ENCODE results near the gene SETD3. TPM values are rescaled to one million over a fixed set of nuclear protein-coding genes. Genes with fewer than 3 reads are reported as not detected.

Gene SETD3
- total and polyA plus RNA-seq, 2 of the 8 experiments (the other 6 are each of a cell fraction or from before 2014, with no cell fraction given), result 24.0 to 64.0 TPM

DNA sequence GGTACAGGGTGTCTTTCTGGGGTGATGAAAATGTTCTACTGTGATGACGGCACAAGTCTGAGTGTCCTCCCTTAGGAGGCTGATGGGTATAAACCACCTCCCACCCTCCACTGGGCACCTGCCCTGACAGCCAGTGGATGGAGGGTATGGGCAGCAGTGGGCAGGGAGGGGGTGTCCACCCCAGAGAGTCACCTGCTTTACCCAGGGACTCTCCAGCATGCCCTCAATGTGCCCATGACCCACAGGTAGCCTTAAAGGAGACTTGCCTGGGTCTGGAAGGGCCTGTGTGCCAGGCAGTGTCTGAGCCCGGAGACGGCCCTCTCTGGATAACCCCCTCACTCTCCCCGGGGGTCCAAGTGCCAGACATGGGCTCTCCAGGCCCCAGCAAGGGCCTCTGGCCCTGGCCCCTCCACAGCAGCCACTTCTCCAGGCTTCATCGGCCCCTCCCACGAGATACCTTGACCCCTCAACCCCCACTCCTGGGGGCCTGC lies 39.3 kb upstream of the SETD3 start:
- H2BK120ac ChIP-seq (replicated peaks; ENCODE audit: low read depth, low read length), result no peak overlapping the region
- no peak overlapping the region for H2AK5ac ChIP-seq (ENCODE audit: low read depth, low read length)
- H2BK12ac ChIP-seq (ENCODE audit: low read depth, low read length), result no peak overlapping the region
- no peak overlapping the region for H3K4me3 ChIP-seq (ENCODE audit: extremely low read depth in 1 of 4, insufficient read depth in 2 of 4, low read depth in 3 of 4, low read length in 4 of 4)
- peaks cover 4% of the 10 kb centered on the region; the same call in 1 of the 2 replicates for H3K79me1 ChIP-seq (ENCODE audit: low read depth, low read length)
- no peak overlapping the region for H3K4me2 ChIP-seq (ENCODE audit: insufficient read depth in 1 of 2, low read depth in 2 of 2, low read length in 2 of 2)
- H3K27me3 ChIP-seq (replicated peaks in 1 of 4; ENCODE audit: control insufficient read depth in 3 of 4, extremely low read depth in 1 of 4, insufficient read depth in 3 of 4, low read length in 3 of 4), result no peaks in the 10 kb centered on the region
- FAIRE-seq (no peak), DNase-seq (ENCODE audit: low read depth in 1 of 2, low spot score in 2 of 2) (no peak)
- H2AFZ ChIP-seq (ENCODE audit: low read length), result no peak overlapping the region
- H4K5ac ChIP-seq (ENCODE audit: insufficient read length, low read depth, low read length), result no peak overlapping the region
- TF ChIP-seq JUN (IDR thresholded peaks at IDR 0.05; ENCODE audit: low read depth, low read length), result no peak
- TF ChIP-seq RAD21 (IDR thresholded peaks at IDR 0.05 in 1 of 2, conservative IDR thresholded peaks at IDR 0.05 in 1 of 2; ENCODE audit: low read depth in 2 of 2, low read length in 2 of 2), result no peak
- TF ChIP-seq POLR2AphosphoS5 (IDR thresholded peaks at IDR 0.05; ENCODE audit: low read depth, low read length), result no peak
- 89% methylated on average over 6 of the region's 6 CpGs; no CpG with 5 or more reads in 1 of the 2 experiments for WGBS, 2 experiments (ENCODE audit: extremely low coverage in 1 of 2, insufficient coverage in 1 of 2, insufficient read length in 1 of 2, insufficient replicate concordance in 2 of 2, low coverage in 1 of 2, low lambda C conversion rate in 2 of 2, missing lambda C conversion rate in 1 of 2)
- H3K27ac ChIP-seq (ENCODE audit: low read depth, low read length), result no peak overlapping the region
- H2BK20ac ChIP-seq (ENCODE audit: low read length), result no peak overlapping the region
- H2BK15ac ChIP-seq (ENCODE audit: low read length), result no peak overlapping the region
- no peak overlapping the region for H3K23ac ChIP-seq (ENCODE audit: insufficient read length)
- no peaks in the 10 kb centered on the region for H3K9me3 ChIP-seq (ENCODE audit: insufficient read depth in 2 of 2, low read depth in 1 of 2, low read length in 1 of 2)
- no peak overlapping the region for H3K56ac ChIP-seq (replicated peaks; ENCODE audit: insufficient read length, low read depth, low read length)
- H3K36me3 ChIP-seq (ENCODE audit: control insufficient read depth in 2 of 4, insufficient read depth in 4 of 4, low read length in 3 of 4), result no peaks in the 10 kb centered on the region; a peak in 1 of 8 replicates
- H4K8ac ChIP-seq (ENCODE audit: extremely low read depth, insufficient read depth, low read length), result no peak overlapping the region; the same call in 1 of the 2 replicates
- H3K14ac ChIP-seq (ENCODE audit: insufficient read length), result no peak overlapping the region
- ChIA-PET POLR2A (ENCODE audit: partially characterized antibody) (no interaction called here), CTCF (ENCODE audit: partially characterized antibody) (interaction anchor here (0.6 to 3.0 kb wide), 5 partner anchors 94 to 441 kb away, joined by 3 to 12 read pairs (median 3); no protein-coding TSS in a partner anchor)
- peaks cover 3 to 5% of the 10 kb centered on the region in 2 experiments for H4K20me1 ChIP-seq (replicated peaks in 1 of 2; ENCODE audit: control insufficient read depth in 1 of 2, insufficient read depth in 2 of 2, low read length in 2 of 2)
- H3K18ac ChIP-seq (ENCODE audit: extremely low read depth, low read length), result no peak overlapping the region
- H3K9ac ChIP-seq (replicated peaks in 1 of 4; ENCODE audit: extremely low read depth in 1 of 4, low read depth in 3 of 4, low read length in 3 of 4), result no peak overlapping the region; a peak in 1 of 7 replicates
- H3K23me2 ChIP-seq (ENCODE audit: low read depth, low read length), result 0 out of 2 replicates have a peak, but pooled peaks cover 2% of the 10 kb centered on the region
- H4K91ac ChIP-seq (replicated peaks; ENCODE audit: insufficient read length, low read length), result no peak overlapping the region
- no peak overlapping the region for H2BK5ac ChIP-seq (ENCODE audit: low read depth, low read length)
- peaks cover 0 to 2% of the 10 kb centered on the region in 2 experiments; a peak in 1 of 4 replicates for H3K79me2 ChIP-seq (ENCODE audit: control insufficient read depth in 1 of 2, insufficient read depth in 2 of 2, low read length in 2 of 2)
- H3K4me1 ChIP-seq (replicated peaks in 1 of 4; ENCODE audit: control insufficient read depth in 3 of 4, insufficient read depth in 4 of 4, low read length in 3 of 4), result peaks cover 11 to 31% (median 24%) of the 10 kb centered on the region in 4 experiments
- H3K4ac ChIP-seq (replicated peaks; ENCODE audit: insufficient read length, low read depth, low read length), result no peak overlapping the region

Measured in H1 (cell line).